HG03108 (cell line): ENCODE measurements around the gene CFAP99.

ENCODE experiments used
- ATAC-seq: cut with Tn5 transposase; IDR thresholded peaks from one replicate; pipeline ENCODE4 v1.9.1; 2021; ENCODE audit warnings: moderate library complexity; ENCODE audit not compliant: unreplicated experiment

Gene CFAP99

DNA sequence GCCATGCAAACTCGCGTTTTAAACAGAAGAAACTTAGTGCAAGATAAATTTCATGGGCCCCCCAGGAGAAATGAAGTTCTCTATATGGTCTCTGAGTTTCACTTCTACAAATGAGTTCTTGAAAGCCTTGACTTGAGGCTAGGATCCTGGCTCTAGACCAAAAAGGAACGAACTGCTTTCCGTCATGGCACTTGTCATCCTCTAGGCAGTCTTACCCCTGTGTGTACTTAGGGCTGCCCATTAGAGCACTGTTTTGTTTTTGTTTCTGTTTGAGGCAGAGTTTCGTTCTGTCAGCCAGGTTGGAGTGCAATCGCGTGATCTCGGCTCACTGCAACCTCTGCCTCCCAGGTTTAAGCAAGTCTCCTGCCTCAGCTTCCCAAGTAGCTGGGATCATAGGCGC lies 79.2 kb downstream of the CFAP99 start:
- ATAC-seq, result peak; percentile 87

DNA sequence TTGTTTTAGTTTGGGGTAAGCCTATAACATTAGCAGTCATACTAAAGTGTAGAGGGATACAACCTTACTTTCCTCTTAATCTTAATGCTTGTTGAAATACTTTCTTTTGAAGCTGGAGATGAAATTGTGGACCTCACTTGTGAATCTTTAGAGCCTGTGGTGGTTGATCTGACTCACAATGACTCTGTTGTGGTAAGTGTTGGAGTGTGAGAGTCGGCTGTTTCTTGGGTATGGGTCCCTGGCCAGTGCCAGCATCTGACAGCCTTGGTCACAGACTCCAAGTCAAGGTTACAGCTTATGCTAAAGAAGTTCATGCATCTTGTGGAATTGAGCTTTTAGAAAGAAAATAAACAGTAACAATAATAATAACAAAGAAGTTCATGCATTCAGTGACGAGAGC lies 81.8 kb downstream of the CFAP99 start:
- no peak for ATAC-seq

- no peak for ATAC-seq
Measured at GRCh38 chr4:2501034-2501594, 82.4 kb downstream of the CFAP99 start.

DNA sequence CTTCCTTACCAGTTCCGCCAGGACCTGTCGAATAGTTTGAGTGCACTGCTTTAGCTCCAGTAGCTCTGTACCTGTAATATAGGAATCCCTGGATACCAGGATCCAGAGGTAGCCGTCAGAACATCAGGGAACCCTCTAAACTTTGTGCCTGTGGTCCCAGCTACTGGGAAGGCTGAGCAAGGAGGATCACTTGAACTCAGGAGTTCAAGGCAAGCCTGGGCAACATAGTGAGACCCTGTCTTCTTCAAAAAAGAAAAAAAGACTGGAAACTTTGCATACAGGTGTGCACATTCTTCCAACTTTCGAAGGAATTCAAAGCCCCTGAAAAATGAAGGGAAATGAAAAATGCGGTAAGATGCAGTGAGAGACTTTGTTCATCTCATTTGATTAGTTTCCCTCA lies 85.1 kb downstream of the CFAP99 start:
- no peak for ATAC-seq

- no peak for ATAC-seq
Measured at GRCh38 chr4:2507259-2507658, 88.5 kb downstream of the CFAP99 start.

GRCh38 chr4:2507855-2508254 lies 89.1 kb downstream of the CFAP99 start:
- no peak for ATAC-seq

GRCh38 chr4:2510351-2511259 lies 91.8 kb downstream of the CFAP99 start:
- no peak for ATAC-seq

GRCh38 chr4:2511645-2512131 lies 92.9 kb downstream of the CFAP99 start:
- no peak for ATAC-seq
